ENCODE data around the gene PLCB1. TPM values are rescaled to one million over a fixed set of nuclear protein-coding genes. Genes with fewer than 3 reads are reported as not detected.

PLCB1 gene
- total and polyA plus RNA-seq, 5 experiments from 2014 or later, result 1.4 to 3.8 (median 2.8) TPM

DNA sequence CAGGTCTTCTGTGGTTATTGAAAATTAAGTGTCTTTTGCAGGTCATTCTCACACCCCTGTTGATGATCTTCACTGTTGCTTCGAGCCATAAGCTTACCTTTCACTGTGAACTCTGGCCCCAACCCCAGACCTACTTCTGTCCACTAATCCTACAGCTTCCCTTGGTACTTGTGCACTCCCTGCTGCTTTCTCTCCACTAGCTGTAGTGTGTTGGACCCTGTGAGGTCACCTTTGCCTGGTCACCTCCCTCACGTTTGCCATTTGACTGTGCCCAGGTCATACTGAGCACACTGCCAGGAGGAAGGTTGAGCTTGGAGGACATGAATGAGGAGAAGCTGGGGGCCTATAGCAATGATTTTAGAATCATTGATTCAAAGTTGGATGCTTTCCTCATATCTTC, 94.0 kb downstream of the PLCB1 start:
- ATAC-seq (no peak), DNase-seq (no peak)
- Mint-ChIP-seq H3K36me3 (peaks cover 0 to 7% (median 3%) of the 10 kb centered on the region in 3 donors), H3K4me3 (no peak overlapping the region), H3K9me3 (peaks cover 0 to 15% (median 2%) of the 10 kb centered on the region in 9 donors), H3K27me3 (peaks cover 0 to 3% (median 1%) of the 10 kb centered on the region in 5 donors), H3K27ac (no peak overlapping the region), H3K4me1 (no peaks in the 10 kb centered on the region)
- POLR2A ChIA-PET, result interaction anchor here (1.1 kb wide), 1 partner anchor 21 kb away, joined by 4 read pairs; no protein-coding TSS in a partner anchor

DNA sequence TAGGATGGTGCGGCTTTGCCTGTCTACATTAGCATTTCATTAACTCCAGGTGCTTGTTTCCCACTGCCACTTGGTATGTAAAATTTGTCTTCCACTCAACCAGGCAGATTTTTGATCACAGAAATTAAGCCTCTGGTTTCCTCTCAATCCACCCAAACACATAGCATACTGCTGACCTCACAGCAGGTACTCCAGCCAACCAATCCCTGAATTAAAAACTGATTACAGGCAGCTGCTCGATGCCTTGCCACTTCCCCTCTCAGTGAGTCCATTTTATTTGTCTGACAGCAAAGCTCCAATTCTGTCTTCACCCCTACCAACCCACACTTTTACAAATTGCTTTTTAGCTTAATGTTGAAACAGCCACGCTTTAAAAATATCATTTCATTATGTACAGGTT, 95.2 kb downstream of the PLCB1 start:
- peaks cover 0 to 6% (median 2%) of the 10 kb centered on the region in 5 donors for H3K27me3 Mint-ChIP-seq
- peaks cover 0 to 12% (median 2%) of the 10 kb centered on the region in 9 donors for H3K9me3 Mint-ChIP-seq
- DNase-seq, result no peak
- peaks cover 0 to 4% (median 3%) of the 10 kb centered on the region in 3 donors for H3K36me3 Mint-ChIP-seq
- H3K4me3 Mint-ChIP-seq, result no peak overlapping the region
- H3K27ac Mint-ChIP-seq, result no peak overlapping the region
- ATAC-seq, result no peak
- H3K4me1 Mint-ChIP-seq, result no peaks in the 10 kb centered on the region
- POLR2A ChIA-PET, result interaction anchor here (1.1 kb wide), 1 partner anchor 20 kb away, joined by 4 read pairs; no protein-coding TSS in a partner anchor

- peaks cover 0 to 4% (median 0%) of the 10 kb centered on the region in 9 donors for H3K9me3 Mint-ChIP-seq
- H3K4me1 Mint-ChIP-seq, result no peaks in the 10 kb centered on the region
- no peak overlapping the region for H3K27ac Mint-ChIP-seq
- H3K36me3 Mint-ChIP-seq, result no peaks in the 10 kb centered on the region
- ATAC-seq, result no peak
- H3K4me3 Mint-ChIP-seq, result no peak overlapping the region
- H3K27me3 Mint-ChIP-seq, result peaks cover 0 to 10% (median 3%) of the 10 kb centered on the region in 5 donors
- DNase-seq, result no peak
- POLR2A ChIA-PET, result interaction anchor here (0.9 kb wide), 1 partner anchor 12 kb away, joined by 3 read pairs; no protein-coding TSS in a partner anchor
These were observed 96.2 kb downstream of the PLCB1 start for GRCh38 chr20:8228315-8228714.

- Mint-ChIP-seq H3K36me3 (no peaks in the 10 kb centered on the region), H3K27me3 (peaks cover 0 to 15% (median 3%) of the 10 kb centered on the region in 5 donors), H3K4me1 (no peaks in the 10 kb centered on the region), H3K9me3 (peaks cover 0 to 2% (median 0%) of the 10 kb centered on the region in 9 donors), H3K27ac (no peak overlapping the region), H3K4me3 (no peak overlapping the region)
- POLR2A ChIA-PET, result interaction anchor here (0.9 kb wide), 1 partner anchor 11 kb away, joined by 3 read pairs; no protein-coding TSS in a partner anchor
- DNase-seq, result no peak
- ATAC-seq, result no peak
These were observed 97.0 kb downstream of the PLCB1 start for GRCh38 chr20:8229090-8229489.

DNA sequence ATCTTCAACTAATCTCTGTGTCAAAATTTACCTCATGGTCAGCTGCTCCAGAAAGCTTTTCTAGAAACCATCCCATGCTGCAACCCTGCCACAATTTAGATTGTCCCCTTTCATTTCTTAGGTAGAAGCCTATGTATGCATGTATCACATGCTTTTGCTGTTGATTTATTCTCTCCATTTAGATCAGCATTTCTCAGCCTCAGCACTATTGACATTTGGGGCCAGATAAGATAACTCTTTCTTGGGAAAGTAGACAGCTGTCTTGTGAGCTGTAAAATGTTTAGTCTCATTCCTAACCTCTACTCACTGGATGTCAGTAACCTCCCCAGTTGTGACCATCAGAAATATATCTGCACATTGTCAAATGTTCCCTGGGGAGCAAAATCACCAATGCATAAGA, 99.0 kb downstream of the PLCB1 start:
- ATAC-seq (no peak), DNase-seq (no peak)
- Mint-ChIP-seq H3K4me3 (no peak overlapping the region), H3K4me1 (no peaks in the 10 kb centered on the region), H3K27ac (no peak overlapping the region), H3K27me3 (peaks cover 0 to 15% (median 3%) of the 10 kb centered on the region in 5 donors), H3K9me3 (peaks cover 0 to 2% (median 0%) of the 10 kb centered on the region in 9 donors), H3K36me3 (no peaks in the 10 kb centered on the region)
- POLR2A ChIA-PET, result no interaction called here

DNA sequence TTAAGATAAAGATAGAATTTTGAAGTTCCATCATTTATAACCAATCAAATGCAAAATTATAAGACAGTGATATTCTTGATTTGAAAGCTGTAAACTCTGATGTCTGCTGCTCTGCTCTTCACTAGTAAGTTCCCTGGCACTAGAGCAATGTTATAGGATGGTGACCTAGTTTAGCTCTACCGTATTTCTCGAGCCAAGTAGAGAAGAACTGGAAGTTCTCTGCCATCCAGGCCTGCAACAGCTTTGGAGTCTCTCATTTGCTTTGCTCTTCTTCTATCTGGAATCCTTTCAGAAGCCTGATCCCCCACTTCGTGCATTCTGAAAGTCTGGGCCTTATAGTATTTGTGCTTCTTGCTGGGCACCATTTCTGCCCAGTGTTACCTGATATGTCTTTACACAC, 100.3 kb downstream of the PLCB1 start:
- no peak overlapping the region for H3K4me3 Mint-ChIP-seq
- POLR2A ChIA-PET, result no interaction called here
- no peak for ATAC-seq
- H3K27me3 Mint-ChIP-seq, result peaks cover 0 to 13% (median 3%) of the 10 kb centered on the region in 5 donors
- H3K4me1 Mint-ChIP-seq, result no peaks in the 10 kb centered on the region
- no peak overlapping the region for H3K27ac Mint-ChIP-seq
- H3K36me3 Mint-ChIP-seq, result no peaks in the 10 kb centered on the region
- DNase-seq, result no peak
- peaks cover 0 to 1% (median 0%) of the 10 kb centered on the region in 9 donors for H3K9me3 Mint-ChIP-seq

GRCh38 chr20:8234580-8234979, 102.5 kb downstream of the PLCB1 start:
- POLR2A ChIA-PET, result no interaction called here
- no peak overlapping the region for H3K27ac Mint-ChIP-seq

DNA sequence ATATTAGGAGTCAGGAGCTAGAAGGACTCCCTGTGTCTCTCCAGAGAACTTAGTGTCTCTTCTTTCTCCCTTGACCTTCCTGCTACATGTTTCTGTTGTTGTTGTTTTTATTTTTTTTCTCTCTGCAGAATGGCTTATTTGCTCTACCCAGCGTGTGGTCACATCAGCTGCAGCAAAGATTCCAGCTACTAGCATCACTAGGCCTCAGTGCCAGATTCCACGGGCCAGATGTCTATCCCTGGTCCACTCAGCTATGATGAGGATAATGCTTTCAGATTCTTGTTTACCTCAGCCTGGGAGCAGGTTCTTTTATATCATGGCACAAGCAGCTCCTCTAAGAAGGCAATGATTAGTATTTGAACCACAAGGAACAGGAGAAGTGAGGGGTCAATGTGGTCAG, 110.0 kb downstream of the PLCB1 start:
- no peak overlapping the region for H3K27ac Mint-ChIP-seq
- no peaks in the 10 kb centered on the region for H3K27me3 Mint-ChIP-seq
- H3K9me3 Mint-ChIP-seq, result no peaks in the 10 kb centered on the region
- H3K36me3 Mint-ChIP-seq, result no peaks in the 10 kb centered on the region
- no peak overlapping the region for H3K4me3 Mint-ChIP-seq
- peaks cover 0 to 9% (median 0%) of the 10 kb centered on the region in 4 donors for H3K4me1 Mint-ChIP-seq
- POLR2A ChIA-PET, result no interaction called here
- DNase-seq (no peak), ATAC-seq (no peak)

More at GRCh38 chr20:8234580-8234979, 102.5 kb downstream of the PLCB1 start:
- no peak for ATAC-seq
- peaks cover 0 to 12% (median 1%) of the 10 kb centered on the region in 5 donors for H3K27me3 Mint-ChIP-seq
- H3K4me1 Mint-ChIP-seq, result peaks cover 0 to 9% (median 0%) of the 10 kb centered on the region in 4 donors
- no peaks in the 10 kb centered on the region for H3K9me3 Mint-ChIP-seq
- no peak overlapping the region for H3K4me3 Mint-ChIP-seq
- H3K36me3 Mint-ChIP-seq, result no peaks in the 10 kb centered on the region
- DNase-seq, result no peak

- DNase-seq (no peak), ATAC-seq (no peak)
- H3K9me3 Mint-ChIP-seq, result no peaks in the 10 kb centered on the region
- POLR2A ChIA-PET, result no interaction called here
- H3K4me1 Mint-ChIP-seq, result peaks cover 0 to 9% (median 0%) of the 10 kb centered on the region in 4 donors
- H3K4me3 Mint-ChIP-seq, result no peak overlapping the region
- H3K27ac Mint-ChIP-seq, result no peak overlapping the region
- no peaks in the 10 kb centered on the region for H3K27me3 Mint-ChIP-seq
- H3K36me3 Mint-ChIP-seq, result no peaks in the 10 kb centered on the region
These were observed 111.0 kb downstream of the PLCB1 start for GRCh38 chr20:8242827-8243724.

GRCh38 chr20:8244637-8245036, 112.6 kb downstream of the PLCB1 start:
- Mint-ChIP-seq H3K9me3 (no peaks in the 10 kb centered on the region), H3K27ac (no peak overlapping the region), H3K4me3 (no peak overlapping the region)

GRCh38 chr20:8246153-8246552, 114.1 kb downstream of the PLCB1 start:
- Mint-ChIP-seq H3K9me3 (no peaks in the 10 kb centered on the region), H3K4me1 (no peaks in the 10 kb centered on the region), H3K36me3 (no peaks in the 10 kb centered on the region), H3K27me3 (no peaks in the 10 kb centered on the region), H3K27ac (no peak overlapping the region), H3K4me3 (no peak overlapping the region)
- DNase-seq (no peak), ATAC-seq (no peak)
- POLR2A ChIA-PET, result no interaction called here

More at GRCh38 chr20:8244637-8245036, 112.6 kb downstream of the PLCB1 start:
- DNase-seq (no peak), ATAC-seq (no peak)
- Mint-ChIP-seq H3K36me3 (no peaks in the 10 kb centered on the region), H3K27me3 (no peaks in the 10 kb centered on the region), H3K4me1 (no peaks in the 10 kb centered on the region)
- POLR2A ChIA-PET, result no interaction called here

GRCh38 chr20:8246716-8247115, 114.7 kb downstream of the PLCB1 start:
- DNase-seq, result no peak
- ATAC-seq, result no peak
- Mint-ChIP-seq H3K36me3 (no peaks in the 10 kb centered on the region), H3K4me1 (no peaks in the 10 kb centered on the region), H3K27ac (no peak overlapping the region), H3K27me3 (no peaks in the 10 kb centered on the region), H3K4me3 (no peak overlapping the region), H3K9me3 (no peaks in the 10 kb centered on the region)
- POLR2A ChIA-PET, result interaction anchor here (0.9 kb wide), 1 partner anchor 20 kb away, joined by 4 read pairs; no protein-coding TSS in a partner anchor

GRCh38 chr20:8248051-8248450, 116.0 kb downstream of the PLCB1 start:
- ATAC-seq (no peak), DNase-seq (no peak)
- Mint-ChIP-seq H3K27me3 (no peaks in the 10 kb centered on the region), H3K4me1 (no peaks in the 10 kb centered on the region), H3K27ac (no peak overlapping the region), H3K9me3 (no peaks in the 10 kb centered on the region), H3K4me3 (no peak overlapping the region), H3K36me3 (no peaks in the 10 kb centered on the region)
- POLR2A ChIA-PET, result interaction anchor here (0.9 kb wide), 1 partner anchor 21 kb away, joined by 4 read pairs; no protein-coding TSS in a partner anchor

Data from naive thymus-derived CD8-positive, alpha-beta T cell (primary cell).